HG03196 (cell line): ENCODE measurements around the gene NFKB1.

Experiments used
- ATAC-seq: cut with Tn5 transposase; IDR thresholded peaks from one replicate; pipeline ENCODE4 v1.9.1; 2021; ENCODE audit not compliant: unreplicated experiment

NFKB1 gene

GRCh38 chr4:102530986-102531385, 29.8 kb downstream of the NFKB1 start:
- no peak for ATAC-seq

DNA sequence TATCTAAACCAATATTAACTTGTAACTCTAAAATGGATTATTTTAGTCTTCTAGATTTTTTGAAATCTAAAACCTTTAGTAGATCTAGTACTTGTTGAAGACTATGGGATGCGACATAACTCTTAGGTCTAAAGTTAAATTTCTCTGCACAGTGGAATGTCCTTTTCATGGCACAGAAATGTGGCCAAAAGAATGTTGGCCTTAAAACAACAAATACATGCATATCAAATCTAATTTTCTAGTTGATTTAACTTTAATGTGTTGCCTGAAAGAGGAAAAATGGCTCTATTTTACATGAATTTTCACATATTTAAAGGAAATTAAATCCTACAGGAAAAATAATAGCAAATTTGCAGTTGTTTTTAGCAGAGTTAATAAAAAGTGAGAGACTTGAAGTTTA, 30.3 kb downstream of the NFKB1 start:
- ATAC-seq = no peak

- ATAC-seq = no peak
Observed at GRCh38 chr4:102533348-102533747, 32.2 kb downstream of the NFKB1 start.

DNA sequence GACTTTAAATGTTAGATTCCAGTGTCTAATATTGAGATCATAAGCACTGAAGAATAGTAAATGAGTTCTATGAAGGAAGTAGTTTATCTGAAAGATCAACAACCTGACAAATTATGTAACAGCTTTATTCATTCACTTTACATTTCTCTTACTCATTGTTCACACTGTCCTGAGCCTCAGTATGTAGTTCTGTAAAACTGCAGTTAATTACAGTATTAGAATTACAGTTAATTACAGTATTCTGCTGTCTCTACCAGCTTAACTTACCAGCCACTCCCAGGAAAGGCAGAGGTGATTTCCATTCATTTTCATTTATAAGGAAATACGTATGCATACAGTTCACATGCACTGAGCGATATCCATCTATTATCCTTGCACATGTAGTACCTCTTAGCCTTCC, 32.7 kb downstream of the NFKB1 start:
- ATAC-seq = no peak

- no peak for ATAC-seq
Observed at GRCh38 chr4:102534845-102535244, 33.7 kb downstream of the NFKB1 start.

DNA sequence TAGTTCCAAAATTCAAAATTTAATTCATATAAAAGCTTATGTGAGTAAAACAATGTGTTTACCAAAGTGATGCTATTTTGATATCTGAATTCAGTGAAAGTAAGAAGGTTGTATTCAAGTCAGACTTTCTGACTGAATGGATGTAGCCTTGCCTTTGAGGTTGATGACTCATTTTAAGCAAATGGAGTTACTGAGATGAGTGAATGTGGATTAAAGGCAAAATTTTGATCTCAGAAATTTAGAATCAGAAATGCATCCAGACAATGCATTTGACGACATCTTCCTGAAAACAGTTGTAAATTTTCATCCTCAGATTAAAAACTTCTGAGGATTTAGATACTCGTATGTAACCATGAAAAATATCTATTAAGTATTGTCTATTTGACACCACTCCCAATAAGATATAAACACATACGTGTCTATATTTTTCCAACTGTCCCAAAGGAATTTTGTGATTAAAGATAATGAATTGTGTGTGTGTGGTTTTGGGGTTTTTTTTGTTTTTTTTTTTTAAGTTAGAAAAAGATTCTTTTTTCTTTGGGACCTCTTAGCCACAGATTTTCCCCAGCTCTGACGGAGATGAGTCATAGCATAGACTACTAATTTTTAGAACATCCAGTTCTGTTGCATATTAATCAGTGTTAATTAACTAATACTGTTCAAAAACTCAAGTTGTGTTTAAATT, 34.4 kb downstream of the NFKB1 start:
- ATAC-seq = no peak

GRCh38 chr4:102536768-102537167, 35.6 kb downstream of the NFKB1 start:
- ATAC-seq = no peak

- no peak for ATAC-seq
Observed at GRCh38 chr4:102537269-102537668, 36.1 kb downstream of the NFKB1 start.

GRCh38 chr4:102541697-102542096, 40.5 kb downstream of the NFKB1 start:
- no peak for ATAC-seq

DNA sequence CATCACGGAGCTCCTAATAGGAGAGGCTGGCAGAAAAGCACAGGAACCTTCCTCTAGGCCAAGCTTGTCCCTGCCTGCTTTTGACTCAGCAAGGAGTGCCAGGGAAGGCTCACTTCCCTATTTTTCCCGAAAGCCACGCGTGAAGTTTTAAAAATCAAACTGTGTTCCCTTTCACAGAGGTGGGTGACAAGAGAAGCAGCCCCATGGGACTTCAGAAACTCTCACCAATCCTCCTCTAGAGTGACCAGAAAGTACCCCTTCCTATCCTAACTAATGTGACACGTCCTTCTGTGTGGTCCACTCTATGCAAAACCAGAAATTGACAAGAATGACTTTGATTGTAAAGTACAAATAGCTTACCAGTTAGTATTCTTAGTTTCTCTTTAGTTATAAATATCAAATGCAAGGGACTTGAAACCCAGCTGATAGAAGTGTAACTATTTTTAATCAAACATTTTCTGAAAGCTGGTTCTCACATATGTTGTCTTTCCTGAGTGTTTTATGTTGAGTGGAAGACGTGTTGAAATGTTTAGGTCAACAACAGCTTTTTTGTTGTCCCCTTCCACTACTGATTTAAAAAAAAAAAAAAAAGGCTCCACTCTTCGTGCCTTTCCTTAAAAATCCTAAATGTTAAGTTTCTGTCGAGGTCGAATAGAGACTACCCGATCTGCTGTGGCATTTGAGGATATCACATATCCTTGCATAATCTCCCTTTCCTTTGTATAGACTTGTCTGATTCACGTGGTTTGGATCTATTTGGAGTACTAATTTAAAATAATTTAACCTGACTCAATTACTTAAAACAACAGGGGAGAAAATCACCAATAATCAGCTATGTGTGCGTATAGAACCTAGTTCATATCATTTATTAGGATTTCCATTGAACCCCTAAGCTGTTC, 42.1 kb downstream of the NFKB1 start:
- peak; percentile 86 for ATAC-seq

- ATAC-seq = peak; percentile 38
Observed at GRCh38 chr4:102546635-102547034, 45.5 kb downstream of the NFKB1 start.

- no peak for ATAC-seq
Observed at GRCh38 chr4:102547973-102548372, 46.8 kb downstream of the NFKB1 start.

DNA sequence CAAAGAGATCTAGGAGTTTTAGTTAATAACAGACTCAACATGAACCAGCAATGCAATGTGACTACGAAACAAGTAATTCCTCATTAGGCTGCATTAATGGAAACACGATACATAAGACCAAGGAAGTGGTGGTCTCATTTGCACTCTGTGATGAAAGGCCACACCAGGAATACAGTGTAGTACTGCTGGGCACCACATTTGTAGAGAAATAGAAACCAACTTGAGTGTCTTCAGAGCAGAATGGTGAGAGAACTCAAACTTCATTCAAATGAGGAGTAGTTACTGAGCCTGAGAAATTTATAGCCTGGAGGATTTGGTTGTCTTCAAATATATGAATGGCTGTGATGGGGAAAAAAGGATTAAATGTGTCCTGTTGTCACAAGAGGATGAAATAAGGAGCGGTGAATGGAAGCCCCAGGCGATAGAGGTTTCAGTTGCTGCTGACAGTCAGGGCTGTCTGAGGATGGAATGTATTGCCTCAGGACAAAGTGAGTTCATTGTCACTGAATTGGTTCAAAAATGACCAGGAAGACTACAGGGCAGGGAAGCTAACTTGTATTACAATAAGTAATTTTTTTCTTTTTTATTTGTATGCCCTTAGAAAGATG, 50.9 kb downstream of the NFKB1 start:
- no peak for ATAC-seq

DNA sequence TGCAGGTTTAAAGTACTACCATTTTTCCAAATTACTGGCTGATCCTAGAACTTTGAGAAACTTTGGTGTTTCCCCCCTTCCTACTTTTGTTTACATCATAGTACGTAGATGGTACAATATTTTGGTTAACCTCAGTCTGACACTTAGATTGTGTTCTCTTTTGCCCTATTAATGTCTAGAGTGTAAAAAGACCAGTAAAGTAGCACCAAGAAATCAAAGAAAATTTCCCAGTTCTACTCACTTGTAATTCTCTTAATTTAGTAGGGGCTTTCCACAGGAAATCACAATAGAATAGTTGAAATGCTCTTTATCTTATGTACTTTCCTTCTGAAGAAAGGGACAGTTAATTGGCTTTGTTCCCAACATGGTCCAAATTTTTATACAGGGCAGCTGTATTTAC, 51.6 kb downstream of the NFKB1 start:
- no peak for ATAC-seq

- no peak for ATAC-seq
Observed at GRCh38 chr4:102553982-102554381, 52.8 kb downstream of the NFKB1 start.

- no peak for ATAC-seq
Observed at GRCh38 chr4:102554482-102554881, 53.3 kb downstream of the NFKB1 start.

DNA sequence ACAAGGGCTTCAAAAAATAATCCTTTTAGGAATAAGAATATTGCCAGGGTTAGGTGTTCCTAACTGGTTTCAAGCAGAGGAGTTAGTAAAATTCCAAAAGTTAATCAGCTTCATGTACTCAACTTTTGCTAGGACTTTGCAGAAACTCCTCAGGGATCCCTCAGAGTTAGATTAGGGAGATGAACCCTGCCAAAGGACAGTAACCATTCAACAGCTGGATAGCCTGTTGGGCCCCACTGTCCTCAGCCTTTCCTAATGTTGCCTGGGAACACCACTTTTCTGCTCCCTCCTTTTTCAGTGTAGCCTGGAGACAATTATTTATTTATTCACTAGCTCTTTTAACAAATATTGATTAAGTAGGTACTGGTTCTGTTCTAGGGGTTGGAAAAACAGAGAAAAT, 53.8 kb downstream of the NFKB1 start:
- ATAC-seq = no peak

GRCh38 chr4:102557636-102558035, 56.5 kb downstream of the NFKB1 start:
- no peak for ATAC-seq

- ATAC-seq = no peak
Observed at GRCh38 chr4:102560115-102560514, 59.0 kb downstream of the NFKB1 start.

DNA sequence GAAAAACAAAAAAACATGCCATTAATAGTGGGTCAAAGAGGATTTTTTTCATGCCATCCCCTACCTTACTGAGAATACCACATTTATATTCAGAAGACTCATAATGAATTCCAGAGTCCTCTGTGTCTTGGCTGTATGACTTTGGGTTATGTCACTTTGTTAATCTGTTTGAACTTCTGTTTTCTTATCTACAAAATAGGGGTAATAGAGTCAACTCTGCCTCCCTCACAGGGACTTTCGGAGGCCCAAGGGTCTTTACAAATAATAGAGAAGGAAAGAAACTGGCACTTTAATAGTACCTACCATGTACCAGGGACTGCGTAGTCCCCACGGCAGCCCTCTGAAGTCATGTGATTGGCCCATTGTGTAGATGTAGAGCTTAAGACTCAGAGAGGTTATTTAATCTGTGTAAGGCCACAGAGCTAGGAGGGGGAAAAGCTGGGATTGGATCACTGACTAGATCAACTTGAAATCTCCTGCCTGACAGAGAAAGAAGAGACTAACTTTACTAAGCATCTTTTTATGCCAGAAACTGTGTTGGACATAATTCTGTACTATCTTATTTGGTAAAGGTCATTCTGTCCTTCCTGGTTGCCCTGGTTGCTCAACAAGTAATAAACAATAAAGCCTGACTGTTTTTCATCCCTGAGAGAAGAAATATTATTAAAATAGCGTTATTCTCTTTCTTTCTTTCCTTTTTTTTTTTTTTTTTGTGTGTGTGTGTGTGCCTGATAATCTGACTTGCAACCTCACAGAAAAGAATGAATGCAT, 59.6 kb downstream of the NFKB1 start:
- ATAC-seq = no peak

DNA sequence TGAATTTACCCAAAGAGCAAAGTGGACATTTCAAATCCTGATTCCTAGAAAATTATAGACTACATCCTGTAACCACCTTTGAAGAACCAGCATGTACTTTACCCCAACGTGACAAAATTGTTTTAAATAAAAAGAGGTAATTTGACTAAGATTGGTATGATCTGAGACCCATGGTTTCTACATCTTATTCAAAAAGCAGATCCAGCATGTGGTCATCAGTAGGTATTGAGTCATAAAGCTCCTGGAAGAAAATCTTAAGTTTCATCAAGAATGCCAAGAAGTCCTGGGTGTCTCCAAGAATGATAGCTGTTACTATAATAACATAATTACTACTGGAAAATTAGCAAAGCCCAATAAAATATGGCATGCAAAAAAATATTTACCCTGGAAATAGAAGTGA, 61.8 kb downstream of the NFKB1 start:
- ATAC-seq = no peak
